BJ (cell line): ENCODE measurements around the gene LYRM2. TPM values are rescaled to one million over a fixed set of nuclear protein-coding genes. Genes with fewer than 3 reads are reported as not detected.

ENCODE experiments used
- CTCF ChIA-PET: fragments of 350-600 bp; formaldehyde crosslinking; extraction: SDS; loops from one replicate; lab custom pipeline; 2021; ENCODE audit warnings: antibody characterized with exemption, inconsistent platforms; lab: Yijun Ruan, JAX
- POLR2A ChIA-PET: fragments of 300-600 bp; sonication (Branson Sonifier 250); formaldehyde crosslinking; extraction: SDS; loops from one replicate; lab custom pipeline; 2021; ENCODE audit warnings: antibody characterized with exemption; lab: Charles Lee
- DNase-seq: peaks from one replicate; pipeline ENCODE4 v3.0.0-alpha.2; 2011; ENCODE audit warnings: low read depth
- H3K27me3 ChIP-seq: 2 replicates; pipeline ENCODE4 v1.6.0; 2011; ENCODE audit warnings: low read length; ENCODE audit not compliant: control insufficient read depth, insufficient read depth
- H3K36me3 ChIP-seq: 2 replicates; pipeline ENCODE4 v1.5.1; 2011; ENCODE audit warnings: low read length; ENCODE audit not compliant: control insufficient read depth, insufficient read depth
- H3K4me3 ChIP-seq: 2 replicates; pipeline ENCODE4 v1.5.1; 2011; ENCODE audit warnings: low read depth, mild to moderate bottlenecking, control low read depth, low read length
- polyA plus RNA-seq: library from polyadenylated mRNA; depleted of rRNA; stranded (reverse); fragments of >200 nt; gene quantifications from 2 replicates; pipeline ENCODE4 v1.2.3, GENCODE V29; 2011
- TF ChIP-seq, protein P1 (sequence below): IDR thresholded peaks from 2 replicates; pipeline ENCODE4 v1.5.1; 2011; ENCODE audit warnings: low read depth, mild to moderate bottlenecking, control low read depth, inconsistent platforms, low read length, moderate library complexity; ENCODE audit not compliant: insufficient read depth

The LYRM2 gene
- polyA plus RNA-seq, 1 experiment, result 15.3 TPM

DNA sequence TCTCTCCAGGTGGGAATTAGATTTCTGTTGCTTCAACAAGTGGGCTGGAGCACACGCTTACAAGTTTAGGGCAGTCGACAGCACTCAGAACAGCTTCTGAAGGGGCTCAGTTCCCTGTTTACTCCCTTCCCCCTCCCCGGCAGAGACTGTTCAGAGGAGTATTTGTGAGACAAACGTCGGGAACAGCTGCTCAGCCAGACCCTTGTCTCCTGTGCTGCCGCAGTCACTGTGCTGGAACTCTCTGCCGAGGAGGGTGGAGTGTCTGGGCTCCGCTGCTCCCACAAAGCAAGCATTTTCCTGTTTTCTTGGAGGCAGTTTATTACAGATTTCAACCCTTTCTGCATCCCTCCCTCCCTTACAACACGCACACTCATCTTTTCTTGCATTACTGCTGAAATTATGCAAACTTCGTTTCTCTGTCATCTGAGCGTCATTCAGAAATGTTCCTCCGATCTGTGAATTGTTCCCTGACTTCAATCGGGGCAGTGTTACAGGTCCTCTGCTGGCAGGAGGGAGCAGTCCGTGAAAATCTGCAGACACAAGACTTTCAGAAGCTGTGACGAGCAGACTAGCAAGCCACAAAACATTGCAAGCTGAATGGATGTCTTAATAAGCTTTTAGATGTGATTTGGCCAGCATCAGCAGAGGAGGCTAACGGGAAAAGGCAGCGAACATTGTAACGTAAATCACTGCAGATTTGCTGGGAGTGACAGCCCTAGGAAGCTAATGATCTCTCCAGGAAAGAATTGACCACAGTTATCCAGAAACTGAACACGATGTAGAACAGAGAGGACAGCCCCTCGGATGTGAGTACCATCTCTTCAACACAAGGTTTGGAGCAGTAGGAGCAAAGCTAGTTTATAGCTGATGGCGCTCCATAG, 76.2 kb downstream of the LYRM2 start:
- CTCF ChIA-PET, result interaction anchor here (1.0 to 1.3 kb wide), 2 partner anchors 11 to 16 kb away, joined by 3 to 4 read pairs; no protein-coding TSS in a partner anchor
- TF ChIP-seq, protein P1, sequence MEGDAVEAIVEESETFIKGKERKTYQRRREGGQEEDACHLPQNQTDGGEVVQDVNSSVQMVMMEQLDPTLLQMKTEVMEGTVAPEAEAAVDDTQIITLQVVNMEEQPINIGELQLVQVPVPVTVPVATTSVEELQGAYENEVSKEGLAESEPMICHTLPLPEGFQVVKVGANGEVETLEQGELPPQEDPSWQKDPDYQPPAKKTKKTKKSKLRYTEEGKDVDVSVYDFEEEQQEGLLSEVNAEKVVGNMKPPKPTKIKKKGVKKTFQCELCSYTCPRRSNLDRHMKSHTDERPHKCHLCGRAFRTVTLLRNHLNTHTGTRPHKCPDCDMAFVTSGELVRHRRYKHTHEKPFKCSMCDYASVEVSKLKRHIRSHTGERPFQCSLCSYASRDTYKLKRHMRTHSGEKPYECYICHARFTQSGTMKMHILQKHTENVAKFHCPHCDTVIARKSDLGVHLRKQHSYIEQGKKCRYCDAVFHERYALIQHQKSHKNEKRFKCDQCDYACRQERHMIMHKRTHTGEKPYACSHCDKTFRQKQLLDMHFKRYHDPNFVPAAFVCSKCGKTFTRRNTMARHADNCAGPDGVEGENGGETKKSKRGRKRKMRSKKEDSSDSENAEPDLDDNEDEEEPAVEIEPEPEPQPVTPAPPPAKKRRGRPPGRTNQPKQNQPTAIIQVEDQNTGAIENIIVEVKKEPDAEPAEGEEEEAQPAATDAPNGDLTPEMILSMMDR, result no peak
- POLR2A ChIA-PET, result no interaction called here
- Histone ChIP-seq H3K4me3 (no peak overlapping the region), H3K27me3 (peaks cover 2% of the 10 kb centered on the region; the same call in 1 of the 2 replicates), H3K36me3 (no peaks in the 10 kb centered on the region)
- no peak for DNase-seq

DNA sequence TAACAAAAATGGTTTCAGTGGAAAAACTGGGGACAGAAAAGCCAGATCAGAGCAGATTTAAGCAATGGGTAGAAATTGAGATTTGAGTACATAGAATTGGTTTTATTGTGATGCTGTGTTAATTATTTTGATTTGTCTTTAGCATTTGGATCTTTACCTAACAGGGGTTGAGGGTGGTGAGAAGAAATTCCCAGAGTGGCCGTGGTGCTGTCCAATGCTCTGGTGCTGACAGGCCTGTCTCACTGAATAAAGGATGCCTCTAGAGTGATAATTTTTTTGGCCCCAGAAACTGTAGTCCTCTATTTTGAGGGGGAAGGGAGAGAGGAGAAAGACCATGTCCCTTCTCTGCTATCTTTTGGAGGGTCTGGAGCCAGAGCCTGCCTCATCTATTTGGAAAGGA, 79.1 kb downstream of the LYRM2 start:
- no peak for DNase-seq
- no peaks in the 10 kb centered on the region for H3K36me3 ChIP-seq
- ChIA-PET CTCF (no interaction called here), POLR2A (no interaction called here)
- TF ChIP-seq, protein P1, result no peak
- no peak overlapping the region for H3K4me3 ChIP-seq
- peaks cover 2% of the 10 kb centered on the region; the same call in 1 of the 2 replicates for H3K27me3 ChIP-seq

DNA sequence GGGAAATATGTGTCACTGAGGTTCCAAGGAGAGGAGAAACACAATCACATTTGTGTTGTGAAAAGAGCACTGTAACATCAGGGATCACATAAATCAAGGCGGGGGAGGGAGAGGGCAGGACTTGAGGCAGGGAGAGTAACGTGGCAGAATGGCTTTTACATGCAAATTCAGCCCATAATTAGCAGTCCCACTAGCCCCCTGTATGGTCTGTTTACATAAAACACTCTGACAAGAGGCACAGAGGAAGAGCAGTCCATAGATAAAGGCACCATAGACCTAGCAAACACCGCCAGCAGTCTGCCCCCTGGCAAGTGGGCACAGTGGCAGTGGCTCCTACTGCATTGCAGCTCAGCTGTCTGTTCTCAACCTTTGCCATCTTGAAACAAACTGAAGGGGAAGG, 82.7 kb downstream of the LYRM2 start:
- no peaks in the 10 kb centered on the region for H3K27me3 ChIP-seq
- POLR2A ChIA-PET, result no interaction called here
- TF ChIP-seq, protein P1, result no peak
- H3K36me3 ChIP-seq, result no peaks in the 10 kb centered on the region
- CTCF ChIA-PET, result no interaction called here
- H3K4me3 ChIP-seq, result no peak overlapping the region
- DNase-seq, result no peak

DNA sequence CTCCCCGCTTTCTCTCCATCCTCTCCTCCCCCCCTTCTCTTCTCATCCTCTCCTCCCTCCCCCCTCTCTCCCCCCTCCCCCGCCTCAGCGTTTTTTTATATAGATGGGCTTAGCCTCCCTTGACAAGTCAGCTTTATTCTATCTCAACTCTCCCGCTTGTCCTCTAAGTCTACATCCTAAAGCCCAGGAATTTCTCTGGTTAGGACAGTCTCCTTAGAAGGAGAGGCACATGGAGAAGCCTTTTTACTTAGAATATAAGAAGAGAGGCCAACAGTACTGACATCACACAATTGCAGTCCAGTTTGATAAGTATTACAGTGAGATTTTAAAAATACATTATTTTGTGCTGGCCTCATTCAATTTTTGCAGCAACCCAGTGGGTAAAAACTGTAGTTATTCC, 83.5 kb downstream of the LYRM2 start:
- ChIA-PET CTCF (interaction anchor here (0.6 kb wide), 1 partner anchor 56 kb away, joined by 3 read pairs; no protein-coding TSS in a partner anchor), POLR2A (no interaction called here)
- no peak for DNase-seq
- TF ChIP-seq, protein P1, result no peak
- Histone ChIP-seq H3K27me3 (no peaks in the 10 kb centered on the region), H3K36me3 (no peaks in the 10 kb centered on the region), H3K4me3 (no peak overlapping the region)

DNA sequence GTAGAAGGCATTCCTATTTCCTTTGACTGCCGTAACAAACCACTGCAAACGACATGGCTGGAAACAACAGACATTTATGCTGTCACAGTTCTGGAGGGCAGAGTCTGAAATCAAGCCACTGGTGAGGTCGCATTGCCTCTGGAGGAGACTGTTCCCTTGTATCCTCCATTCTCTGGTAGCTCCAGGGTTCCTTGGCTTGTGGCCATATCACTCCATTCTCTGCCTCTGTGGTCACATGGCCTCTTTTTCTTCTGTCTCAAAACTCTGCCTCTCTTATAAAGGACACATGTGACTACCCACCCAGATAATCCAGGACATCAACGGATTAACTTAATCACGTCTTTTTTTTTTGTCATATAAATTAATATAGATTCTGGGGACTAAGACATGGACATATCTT, 84.4 kb downstream of the LYRM2 start:
- TF ChIP-seq, protein P1, result no peak
- Histone ChIP-seq H3K36me3 (no peaks in the 10 kb centered on the region), H3K27me3 (no peaks in the 10 kb centered on the region), H3K4me3 (no peak overlapping the region)
- CTCF ChIA-PET, result no interaction called here
- DNase-seq, result no peak
- POLR2A ChIA-PET, result no interaction called here
